ENCODE results near the gene LNP1. TPM values are rescaled to one million over a fixed set of nuclear protein-coding genes. Genes with fewer than 3 reads are reported as not detected.

LNP1 gene
- total and polyA plus RNA-seq, 2 donors (not counting 3 experiments of a cell fraction or from before 2014, with no cell fraction given): 0.80 TPM

DNA sequence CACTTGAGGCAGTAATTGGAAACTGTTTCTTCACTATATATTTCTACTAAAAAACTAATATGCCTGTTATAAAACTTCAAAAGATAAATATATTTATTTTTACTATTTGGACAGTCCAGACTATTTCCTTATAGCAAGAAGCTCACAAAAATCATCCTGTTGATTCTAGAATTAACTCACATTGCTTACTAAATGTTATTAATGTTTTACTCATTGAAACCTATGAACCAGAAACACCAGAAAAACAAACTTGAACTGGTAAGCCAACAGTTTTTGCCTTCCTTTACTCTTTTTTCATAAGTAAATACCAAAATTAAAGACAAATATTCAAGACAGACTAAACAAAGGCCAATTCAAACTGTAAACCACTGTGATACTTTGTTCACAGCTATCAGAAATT lies 26.8 kb upstream of the LNP1 start:
- ChIA-PET CTCF (interaction anchor here (1.7 kb wide), 1 partner anchor 88 kb away, joined by 5 read pairs; no protein-coding TSS in a partner anchor), POLR2A (no interaction called here)
- Histone ChIP-seq H3K4me2 (ENCODE audit: insufficient read depth, low read length) (no peak overlapping the region), H3K9me3 (replicated peaks; ENCODE audit: control insufficient read depth, insufficient read depth, low read length) (no peaks in the 10 kb centered on the region), H4K20me1 (replicated peaks; ENCODE audit: control insufficient read depth, extremely low read depth, insufficient read depth, low read length) (no peaks in the 10 kb centered on the region), H3K79me2 (ENCODE audit: control insufficient read depth, insufficient read depth, low read length) (peaks cover 1% of the 10 kb centered on the region), H3K4me3 (replicated peaks in 1 of 3; ENCODE audit: insufficient read depth in 1 of 3, low read depth in 1 of 3, low read length in 3 of 3) (no peak overlapping the region), H3K9ac (replicated peaks; ENCODE audit: extremely low read depth, insufficient read depth, low read length) (no peak overlapping the region), H3K36me3 (ENCODE audit: control insufficient read depth in 2 of 2, extremely low read depth in 1 of 2, insufficient read depth in 2 of 2, low read length in 2 of 2) (peaks cover 10 to 12% of the 10 kb centered on the region in 2 experiments), H3K27ac (ENCODE audit: insufficient read depth, low read depth, low read length) (no peak overlapping the region), H3K27me3 (ENCODE audit: control insufficient read depth in 2 of 2, insufficient read depth in 2 of 2, low read length in 2 of 2) (no peaks in the 10 kb centered on the region), H3K4me1 (ENCODE audit: control insufficient read depth, extremely low read depth, insufficient read depth, low read length) (no peaks in the 10 kb centered on the region), H3K9me1 (replicated peaks; ENCODE audit: control insufficient read depth, extremely low read depth, insufficient read depth, low read length) (no peaks in the 10 kb centered on the region), H2AFZ (ENCODE audit: low read depth, low read length) (no peak overlapping the region)
- DNase-seq (ENCODE audit: low read depth, low spot score) (no peak), FAIRE-seq (no peak)
- intact Hi-C loops (cut with micrococcal nuclease): no loop called here
- dilution Hi-C loops (cut with MboI; ENCODE audit: extremely low pct_ligation_motif_present, low sequenced_read_pairs): no loop called here
- TF ChIP-seq, protein P1, sequence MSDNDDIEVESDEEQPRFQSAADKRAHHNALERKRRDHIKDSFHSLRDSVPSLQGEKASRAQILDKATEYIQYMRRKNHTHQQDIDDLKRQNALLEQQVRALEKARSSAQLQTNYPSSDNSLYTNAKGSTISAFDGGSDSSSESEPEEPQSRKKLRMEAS (IDR thresholded peaks at IDR 0.05; ENCODE audit: insufficient read depth, insufficient read length): no peak
- no TSS peak for BruUV-seq (replicated peaks)

DNA sequence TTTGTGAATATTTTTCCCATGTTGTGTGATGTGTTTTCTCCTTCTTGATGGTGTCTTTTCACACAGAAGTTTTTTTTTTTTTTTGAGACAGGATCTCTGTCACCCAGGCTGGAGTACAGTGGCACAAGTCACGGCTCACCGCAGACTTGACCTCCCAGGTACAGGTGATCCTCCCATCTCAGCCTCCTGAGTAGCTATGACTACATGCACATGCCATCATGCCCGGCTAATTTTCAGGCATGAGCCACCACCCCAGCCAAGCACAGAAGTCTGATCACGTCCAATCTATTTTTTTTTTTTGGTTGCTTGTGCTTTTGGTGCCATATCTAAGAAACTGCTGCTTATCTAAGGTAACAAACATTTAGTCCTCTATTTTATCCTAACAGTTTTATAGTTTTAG lies 25.0 kb upstream of the LNP1 start:
- Histone ChIP-seq H3K79me2 (ENCODE audit: control insufficient read depth, insufficient read depth, low read length) (peaks cover 1% of the 10 kb centered on the region), H3K4me3 (replicated peaks in 1 of 3; ENCODE audit: insufficient read depth in 1 of 3, low read depth in 1 of 3, low read length in 3 of 3) (no peak overlapping the region), H3K27me3 (ENCODE audit: control insufficient read depth in 2 of 2, insufficient read depth in 2 of 2, low read length in 2 of 2) (no peaks in the 10 kb centered on the region), H3K4me1 (ENCODE audit: control insufficient read depth, extremely low read depth, insufficient read depth, low read length) (no peaks in the 10 kb centered on the region), H3K9ac (replicated peaks; ENCODE audit: extremely low read depth, insufficient read depth, low read length) (no peak overlapping the region), H3K9me1 (replicated peaks; ENCODE audit: control insufficient read depth, extremely low read depth, insufficient read depth, low read length) (no peaks in the 10 kb centered on the region), H3K27ac (ENCODE audit: insufficient read depth, low read depth, low read length) (no peak overlapping the region), H3K36me3 (ENCODE audit: control insufficient read depth in 2 of 2, extremely low read depth in 1 of 2, insufficient read depth in 2 of 2, low read length in 2 of 2) (peaks cover 9 to 13% of the 10 kb centered on the region in 2 experiments), H3K4me2 (ENCODE audit: insufficient read depth, low read length) (no peak overlapping the region), H2AFZ (ENCODE audit: low read depth, low read length) (no peak overlapping the region), H3K9me3 (replicated peaks; ENCODE audit: control insufficient read depth, insufficient read depth, low read length) (no peaks in the 10 kb centered on the region), H4K20me1 (replicated peaks; ENCODE audit: control insufficient read depth, extremely low read depth, insufficient read depth, low read length) (no peaks in the 10 kb centered on the region)
- TF ChIP-seq, protein P1 (IDR thresholded peaks at IDR 0.05; ENCODE audit: insufficient read depth, insufficient read length): no peak
- TF ChIP-seq MYC (IDR thresholded peaks at IDR 0.05; ENCODE audit: low read depth, low read length) (no peak), FOS (IDR thresholded peaks at IDR 0.05; ENCODE audit: borderline replicate concordance, insufficient read depth, low read length) (no peak), GATA2 (IDR thresholded peaks at IDR 0.05; ENCODE audit: insufficient read depth, insufficient read length, low read depth, low read length) (no peak), EZH2 (IDR thresholded peaks at IDR 0.05; ENCODE audit: borderline replicate concordance, low read depth, low read length, severe bottlenecking) (no peak), POLR2AphosphoS5 (IDR thresholded peaks at IDR 0.05; ENCODE audit: insufficient read depth, low read depth, low read length) (no peak), POLR2A (IDR thresholded peaks at IDR 0.05; ENCODE audit: low read depth, low read length) (no peak), JUN (IDR thresholded peaks at IDR 0.05; ENCODE audit: borderline replicate concordance, insufficient read depth, insufficient read length, low read depth) (no peak)
- TF ChIP-seq, protein P2, sequence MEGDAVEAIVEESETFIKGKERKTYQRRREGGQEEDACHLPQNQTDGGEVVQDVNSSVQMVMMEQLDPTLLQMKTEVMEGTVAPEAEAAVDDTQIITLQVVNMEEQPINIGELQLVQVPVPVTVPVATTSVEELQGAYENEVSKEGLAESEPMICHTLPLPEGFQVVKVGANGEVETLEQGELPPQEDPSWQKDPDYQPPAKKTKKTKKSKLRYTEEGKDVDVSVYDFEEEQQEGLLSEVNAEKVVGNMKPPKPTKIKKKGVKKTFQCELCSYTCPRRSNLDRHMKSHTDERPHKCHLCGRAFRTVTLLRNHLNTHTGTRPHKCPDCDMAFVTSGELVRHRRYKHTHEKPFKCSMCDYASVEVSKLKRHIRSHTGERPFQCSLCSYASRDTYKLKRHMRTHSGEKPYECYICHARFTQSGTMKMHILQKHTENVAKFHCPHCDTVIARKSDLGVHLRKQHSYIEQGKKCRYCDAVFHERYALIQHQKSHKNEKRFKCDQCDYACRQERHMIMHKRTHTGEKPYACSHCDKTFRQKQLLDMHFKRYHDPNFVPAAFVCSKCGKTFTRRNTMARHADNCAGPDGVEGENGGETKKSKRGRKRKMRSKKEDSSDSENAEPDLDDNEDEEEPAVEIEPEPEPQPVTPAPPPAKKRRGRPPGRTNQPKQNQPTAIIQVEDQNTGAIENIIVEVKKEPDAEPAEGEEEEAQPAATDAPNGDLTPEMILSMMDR (IDR thresholded peaks at IDR 0.05; ENCODE audit: extremely low read depth in 1 of 2, insufficient read depth in 1 of 2, low read depth in 1 of 2, low read length in 2 of 2): no peak
- DNase-seq (ENCODE audit: low read depth, low spot score): no peak
- ChIA-PET CTCF (interaction anchor here (0.7 to 1.3 kb wide), 2 partner anchors 8 to 20 kb away, joined by 4 read pairs; no protein-coding TSS in a partner anchor), POLR2A (no interaction called here)
- dilution Hi-C loops (cut with MboI; ENCODE audit: extremely low pct_ligation_motif_present, low sequenced_read_pairs) (no loop called here), intact Hi-C loops (cut with micrococcal nuclease) (no loop called here)
- no TSS peak for BruUV-seq (replicated peaks)
- FAIRE-seq: no peak

Measured in endothelial cell of umbilical vein (primary cell).